Activated T-helper 17 cell treated with anti-CD3 and anti-CD28 coated beads, Interleukin-2, amount 50 U/mL, for 72 hours (primary cell): ENCODE results near the gene SPATA19. TPM values are rescaled to one million over a fixed set of nuclear protein-coding genes. Genes with fewer than 3 reads are reported as not detected.
"Not testable (repeated sequence)": the region's sequence is repeated elsewhere in the genome, so short reads cannot be mapped to it uniquely, and the experiment has no call there.

ENCODE experiments used
- ATAC-seq: fragments of 150-1000 bp; cut with Tn5 transposase; replicated peaks from 2 replicates; pipeline ENCODE4 v1.10.0; 2021; ENCODE audit warnings: mild to moderate bottlenecking, moderate library complexity
- H3K27ac Mint-ChIP-seq: one replicate; pipeline ENCODE4 v1.8.0; 2022; ENCODE audit warnings: mixed read lengths
- H3K27me3 Mint-ChIP-seq: one replicate; pipeline ENCODE4 v1.8.0; 2022; ENCODE audit warnings: mixed read lengths
- H3K36me3 Mint-ChIP-seq: one replicate; pipeline ENCODE4 v1.8.0; 2022; ENCODE audit warnings: low read depth, mild to moderate bottlenecking, mixed read lengths
- H3K4me1 Mint-ChIP-seq: one replicate; pipeline ENCODE4 v1.8.0; 2022; ENCODE audit warnings: mixed read lengths
- H3K4me3 Mint-ChIP-seq: one replicate; pipeline ENCODE4 v1.8.0; 2022; ENCODE audit warnings: mild to moderate bottlenecking, mixed read lengths
- H3K9me3 Mint-ChIP-seq: one replicate; pipeline ENCODE4 v1.8.0; 2022; ENCODE audit warnings: mixed read lengths
- total RNA-seq, 2 donors: library from RNA; stranded (reverse); gene quantifications; one replicate each; pipeline ENCODE4 v1.2.3, GENCODE V29; 2022

The SPATA19 gene, protein sequence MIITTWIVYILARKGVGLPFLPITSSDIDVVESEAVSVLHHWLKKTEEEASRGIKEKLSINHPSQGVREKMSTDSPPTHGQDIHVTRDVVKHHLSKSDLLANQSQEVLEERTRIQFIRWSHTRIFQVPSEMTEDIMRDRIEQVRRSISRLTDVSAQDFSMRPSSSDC
- total RNA-seq, result not detected

GRCh38 chr11:133845413-133845812 lies at the start of gene SPATA19:
Gene SPATA19, minus strand, starts transcription at chr11:133845513. Its CDS starts 67 bp downstream, at chr11:133845446.
- Mint-ChIP-seq H3K4me1 (no peaks in the 10 kb centered on the region), H3K9me3 (peaks cover 9% of the 10 kb centered on the region), H3K36me3 (no peaks in the 10 kb centered on the region), H3K27me3 (peaks cover 32% of the 10 kb centered on the region), H3K27ac (no peak within 1 kb of the TSS), H3K4me3 (no peak within 1 kb of the TSS)
- no peak for ATAC-seq

DNA sequence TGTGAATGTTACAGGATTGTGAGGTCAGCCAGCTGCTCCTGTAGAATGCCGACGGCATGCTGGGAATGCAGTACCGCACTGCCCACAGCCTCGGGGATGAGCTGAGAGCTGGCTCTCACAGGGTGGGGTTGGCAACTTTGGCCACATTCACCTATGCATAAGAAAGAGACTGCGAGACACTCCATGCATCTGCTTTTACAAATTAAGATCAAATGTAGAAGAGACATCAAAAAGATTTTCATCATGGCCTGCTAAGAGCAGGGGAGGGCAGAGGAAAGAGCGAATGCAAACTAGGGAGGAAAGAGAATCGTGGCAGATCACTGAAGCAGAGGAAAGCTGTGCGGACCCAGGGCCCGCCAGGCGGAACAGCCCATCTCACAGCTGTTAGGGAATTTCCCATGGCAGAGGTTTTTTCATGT lies 49.8 kb upstream of the SPATA19 start:
- peaks cover 3% of the 10 kb centered on the region for H3K4me1 Mint-ChIP-seq
- no peak overlapping the region for H3K27ac Mint-ChIP-seq
- no peaks in the 10 kb centered on the region for H3K9me3 Mint-ChIP-seq
- ATAC-seq, result no peak
- peaks cover 12% of the 10 kb centered on the region for H3K27me3 Mint-ChIP-seq
- peaks cover 13% of the 10 kb centered on the region for H3K36me3 Mint-ChIP-seq
- H3K4me3 Mint-ChIP-seq, result no peak overlapping the region

DNA sequence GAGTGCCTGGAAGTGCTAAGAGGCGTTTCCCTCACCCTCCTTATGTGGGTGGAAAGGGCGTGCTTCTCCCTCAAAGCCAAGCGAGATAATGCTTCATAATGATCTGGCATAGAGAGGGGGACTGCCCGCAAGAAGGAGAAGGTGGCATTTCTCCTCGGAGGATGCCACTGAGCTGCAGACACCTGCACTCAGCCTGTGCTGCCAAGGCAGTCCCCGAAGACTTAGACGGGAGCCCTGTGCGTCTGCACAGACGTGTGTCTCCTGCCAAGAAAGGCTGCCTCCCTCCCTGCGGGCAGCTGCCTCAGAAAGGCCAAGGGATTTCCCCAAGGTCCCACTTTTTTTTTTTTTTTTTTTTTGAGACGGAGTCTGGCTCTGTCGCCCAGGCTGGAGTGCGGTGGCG lies 48.1 kb upstream of the SPATA19 start:
- H3K27me3 Mint-ChIP-seq, result peaks cover 19% of the 10 kb centered on the region
- no peaks in the 10 kb centered on the region for H3K4me1 Mint-ChIP-seq
- H3K27ac Mint-ChIP-seq, result no peak overlapping the region
- H3K9me3 Mint-ChIP-seq, result no peaks in the 10 kb centered on the region
- no peak overlapping the region for H3K4me3 Mint-ChIP-seq
- no peak for ATAC-seq
- H3K36me3 Mint-ChIP-seq, result peaks cover 8% of the 10 kb centered on the region

- Mint-ChIP-seq H3K9me3 (no peaks in the 10 kb centered on the region), H3K4me3 (no peak overlapping the region), H3K4me1 (no peaks in the 10 kb centered on the region), H3K36me3 (peaks cover 4% of the 10 kb centered on the region), H3K27ac (no peak overlapping the region), H3K27me3 (peaks cover 24% of the 10 kb centered on the region)
- ATAC-seq, result no peak
Observed at GRCh38 chr11:133892584-133893380, 47.5 kb upstream of the SPATA19 start.

- Mint-ChIP-seq H3K36me3 (no peaks in the 10 kb centered on the region), H3K27ac (no peak overlapping the region), H3K4me3 (no peak overlapping the region), H3K27me3 (peaks cover 29% of the 10 kb centered on the region), H3K4me1 (no peaks in the 10 kb centered on the region), H3K9me3 (no peaks in the 10 kb centered on the region)
- no peak for ATAC-seq
Observed at GRCh38 chr11:133892126-133892525, 46.8 kb upstream of the SPATA19 start.

DNA sequence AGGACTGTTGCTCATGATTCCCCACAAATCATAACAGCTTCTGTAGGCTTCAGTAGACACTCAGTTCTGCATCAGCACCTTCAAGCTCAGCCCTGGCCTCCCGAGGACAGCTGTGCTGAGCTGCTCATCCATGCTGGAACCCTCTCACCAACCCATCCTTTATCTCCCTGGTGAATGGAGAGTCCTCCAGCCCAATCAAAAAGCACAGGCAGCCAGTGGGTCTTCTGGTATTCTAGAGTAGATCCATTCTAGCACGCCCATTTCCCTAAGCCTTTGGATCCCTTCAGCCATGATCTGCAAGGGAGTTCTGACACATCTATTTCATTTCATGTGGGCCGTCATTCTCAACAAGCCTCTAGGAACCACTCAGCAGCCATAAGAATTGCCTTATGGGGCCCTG lies 44.6 kb upstream of the SPATA19 start:
- ATAC-seq, result no peak
- Mint-ChIP-seq H3K4me1 (no peaks in the 10 kb centered on the region), H3K27me3 (peaks cover 33% of the 10 kb centered on the region), H3K36me3 (no peaks in the 10 kb centered on the region), H3K9me3 (no peaks in the 10 kb centered on the region), H3K27ac (no peak overlapping the region), H3K4me3 (no peak overlapping the region)

- H3K27ac Mint-ChIP-seq, result no peak overlapping the region
- H3K4me1 Mint-ChIP-seq, result no peaks in the 10 kb centered on the region
- ATAC-seq, result no peak
- no peak overlapping the region for H3K4me3 Mint-ChIP-seq
- H3K36me3 Mint-ChIP-seq, result no peaks in the 10 kb centered on the region
- H3K9me3 Mint-ChIP-seq, result no peaks in the 10 kb centered on the region
- H3K27me3 Mint-ChIP-seq, result peaks cover 33% of the 10 kb centered on the region
Observed at GRCh38 chr11:133889188-133889587, 43.9 kb upstream of the SPATA19 start.

DNA sequence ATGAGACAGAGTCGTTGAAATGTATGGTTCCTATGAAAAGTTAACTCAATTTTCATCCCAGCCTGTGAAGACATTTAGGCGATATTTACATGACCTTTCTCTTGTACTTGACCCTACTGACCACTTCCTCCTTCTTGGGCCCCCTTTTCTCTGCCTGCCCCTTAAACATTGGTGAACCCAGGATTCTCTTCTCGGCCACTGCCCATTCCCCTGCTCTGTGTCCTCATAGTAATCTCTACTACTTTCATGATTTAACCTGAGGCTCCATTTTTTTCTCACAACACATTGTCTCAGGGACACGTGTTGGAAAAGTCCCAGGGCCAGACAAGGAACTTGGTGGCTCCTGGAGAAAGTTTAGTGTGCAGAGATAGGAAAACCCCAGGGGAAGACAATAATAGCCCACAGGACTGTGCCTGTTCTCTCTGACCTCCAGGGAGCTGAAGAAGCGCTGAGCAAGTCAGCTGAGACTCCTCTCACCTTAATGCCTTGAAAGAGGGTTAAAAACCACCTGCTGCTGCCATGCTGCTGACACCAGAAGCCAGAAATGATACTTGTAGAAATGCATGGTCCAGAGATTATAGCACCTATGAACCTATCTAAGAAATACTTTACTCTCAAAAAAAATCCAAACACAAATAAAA lies 42.5 kb upstream of the SPATA19 start:
- Mint-ChIP-seq H3K36me3 (no peaks in the 10 kb centered on the region), H3K4me1 (no peaks in the 10 kb centered on the region), H3K9me3 (no peaks in the 10 kb centered on the region), H3K4me3 (no peak overlapping the region), H3K27me3 (peaks cover 36% of the 10 kb centered on the region), H3K27ac (no peak overlapping the region)
- ATAC-seq, result no peak

DNA sequence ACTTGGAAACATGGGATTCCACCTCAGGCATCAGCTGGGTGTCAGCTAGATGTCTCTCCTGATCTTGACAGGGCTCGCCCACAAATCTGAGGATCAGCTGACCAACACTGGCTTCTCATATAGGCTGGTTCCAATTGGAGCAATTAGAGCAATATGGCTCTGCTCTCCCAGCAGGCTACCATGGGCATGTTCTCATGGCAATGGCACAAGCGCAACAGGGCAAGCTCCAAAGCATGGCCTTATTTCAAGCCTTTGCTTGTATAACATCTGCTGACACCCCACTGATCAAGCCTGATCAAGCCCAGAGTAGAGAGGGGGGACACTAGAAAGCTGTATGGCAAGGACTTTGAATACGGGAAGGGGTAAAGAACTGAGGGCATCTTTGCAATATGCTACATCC lies 40.7 kb upstream of the SPATA19 start:
- Mint-ChIP-seq H3K9me3 (peaks cover 6% of the 10 kb centered on the region), H3K27ac (no peak overlapping the region), H3K4me3 (no peak overlapping the region), H3K27me3 (peaks cover 33% of the 10 kb centered on the region), H3K4me1 (no peaks in the 10 kb centered on the region), H3K36me3 (no peaks in the 10 kb centered on the region)
- no peak for ATAC-seq

GRCh38 chr11:133872160-133872559 lies 26.8 kb upstream of the SPATA19 start:
- no peak for ATAC-seq
- Mint-ChIP-seq H3K4me1 (no peaks in the 10 kb centered on the region), H3K27me3 (peaks cover 11% of the 10 kb centered on the region), H3K9me3 (peaks cover 4% of the 10 kb centered on the region), H3K36me3 (no peaks in the 10 kb centered on the region), H3K27ac (no peak overlapping the region), H3K4me3 (no peak overlapping the region)

DNA sequence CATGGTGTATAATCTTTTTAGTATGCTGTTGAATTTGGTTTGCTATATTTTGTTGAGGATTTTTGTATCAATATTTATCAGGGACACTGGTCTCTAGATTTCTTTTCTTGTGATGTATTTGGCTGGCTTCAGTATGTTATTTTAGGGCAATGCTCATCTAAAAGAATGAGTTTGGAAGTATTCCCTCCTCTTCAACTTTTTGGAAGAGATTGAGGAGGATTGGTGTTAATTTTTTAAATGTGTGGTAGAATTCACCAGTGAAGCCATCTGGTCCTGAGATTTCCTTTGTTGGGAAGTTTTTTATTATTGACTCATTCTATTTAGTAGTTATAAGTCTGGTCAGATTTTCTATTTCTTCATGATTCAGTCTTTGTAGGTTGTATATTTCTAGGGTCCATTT lies 22.1 kb upstream of the SPATA19 start:
- ATAC-seq, result no peak
- H3K9me3 Mint-ChIP-seq, result no peaks in the 10 kb centered on the region
- peaks cover 15% of the 10 kb centered on the region for H3K27me3 Mint-ChIP-seq
- H3K4me3 Mint-ChIP-seq, result no peak overlapping the region
- no peak overlapping the region for H3K27ac Mint-ChIP-seq
- H3K36me3 Mint-ChIP-seq, result no peaks in the 10 kb centered on the region
- H3K4me1 Mint-ChIP-seq, result no peaks in the 10 kb centered on the region

DNA sequence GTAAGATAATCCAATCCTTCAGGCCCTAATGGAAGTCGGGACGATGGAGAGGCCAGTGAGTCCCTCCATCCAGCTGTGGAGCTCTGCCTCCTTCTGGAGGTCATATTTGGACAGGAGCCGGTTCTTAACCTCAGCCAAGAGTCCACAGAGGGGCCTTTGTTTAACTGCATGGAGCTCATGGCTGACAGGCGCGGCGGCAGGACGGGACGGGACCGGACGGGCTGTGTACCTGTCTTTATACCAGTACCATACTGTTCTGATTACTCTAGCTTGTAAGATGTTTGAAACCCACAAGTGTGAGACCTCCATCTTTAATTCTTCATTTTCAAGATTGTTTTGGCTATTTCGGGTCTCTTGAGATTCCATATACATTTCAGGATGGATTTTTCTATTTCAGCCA lies 20.2 kb upstream of the SPATA19 start:
- H3K27me3 Mint-ChIP-seq, result peaks cover 16% of the 10 kb centered on the region
- no peak overlapping the region for H3K4me3 Mint-ChIP-seq
- ATAC-seq, result no peak
- H3K36me3 Mint-ChIP-seq, result no peaks in the 10 kb centered on the region
- no peaks in the 10 kb centered on the region for H3K4me1 Mint-ChIP-seq
- H3K27ac Mint-ChIP-seq, result no peak overlapping the region
- H3K9me3 Mint-ChIP-seq, result no peaks in the 10 kb centered on the region

DNA sequence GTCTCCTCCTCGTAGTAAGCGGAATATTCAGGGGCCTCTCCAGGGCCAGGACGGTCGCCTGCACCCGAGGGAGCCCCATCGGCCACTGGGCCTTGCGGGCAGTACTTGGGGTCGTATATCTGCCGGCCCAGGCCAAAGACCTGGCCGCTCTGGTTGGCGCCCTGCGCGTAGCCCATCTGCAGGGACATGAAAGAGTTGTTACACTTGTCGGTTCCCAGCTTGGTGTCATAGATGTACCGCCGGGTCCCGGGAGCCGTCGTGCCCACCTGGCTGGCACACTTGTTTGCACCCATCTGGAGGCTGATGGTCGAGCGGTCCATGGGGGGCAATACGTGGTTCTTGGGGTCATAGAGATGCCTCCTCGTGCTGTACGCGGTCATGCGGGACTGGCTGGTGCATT lies 19.4 kb upstream of the SPATA19 start:
- H3K27me3 Mint-ChIP-seq, result peaks cover 21% of the 10 kb centered on the region
- no peak for ATAC-seq
- no peak overlapping the region for H3K27ac Mint-ChIP-seq
- no peaks in the 10 kb centered on the region for H3K4me1 Mint-ChIP-seq
- H3K36me3 Mint-ChIP-seq, result no peaks in the 10 kb centered on the region
- no peak overlapping the region for H3K4me3 Mint-ChIP-seq
- H3K9me3 Mint-ChIP-seq, result no peaks in the 10 kb centered on the region

DNA sequence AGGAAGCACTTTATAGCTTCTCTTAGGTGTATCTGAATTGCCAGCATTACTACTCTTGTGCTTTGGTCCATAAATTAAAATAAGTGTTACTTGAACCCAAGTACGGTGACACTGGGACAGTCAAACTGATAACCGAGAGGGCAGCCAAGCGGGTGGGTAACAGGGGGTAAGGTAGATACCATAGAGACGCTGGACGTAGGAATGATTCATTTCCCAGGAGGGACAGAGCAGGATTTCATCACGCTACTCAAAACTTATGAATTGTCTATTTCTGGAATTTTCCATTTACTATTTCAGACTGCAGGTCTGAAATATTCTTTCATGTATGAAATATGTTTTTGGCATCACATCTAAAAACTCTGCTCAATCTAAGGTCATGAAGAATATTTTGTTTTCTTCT lies 14.8 kb upstream of the SPATA19 start:
- H3K36me3 Mint-ChIP-seq, result no peaks in the 10 kb centered on the region
- H3K27ac Mint-ChIP-seq, result no peak overlapping the region
- no peaks in the 10 kb centered on the region for H3K9me3 Mint-ChIP-seq
- no peak overlapping the region for H3K4me3 Mint-ChIP-seq
- no peak for ATAC-seq
- H3K27me3 Mint-ChIP-seq, result peaks cover 34% of the 10 kb centered on the region
- no peaks in the 10 kb centered on the region for H3K4me1 Mint-ChIP-seq

DNA sequence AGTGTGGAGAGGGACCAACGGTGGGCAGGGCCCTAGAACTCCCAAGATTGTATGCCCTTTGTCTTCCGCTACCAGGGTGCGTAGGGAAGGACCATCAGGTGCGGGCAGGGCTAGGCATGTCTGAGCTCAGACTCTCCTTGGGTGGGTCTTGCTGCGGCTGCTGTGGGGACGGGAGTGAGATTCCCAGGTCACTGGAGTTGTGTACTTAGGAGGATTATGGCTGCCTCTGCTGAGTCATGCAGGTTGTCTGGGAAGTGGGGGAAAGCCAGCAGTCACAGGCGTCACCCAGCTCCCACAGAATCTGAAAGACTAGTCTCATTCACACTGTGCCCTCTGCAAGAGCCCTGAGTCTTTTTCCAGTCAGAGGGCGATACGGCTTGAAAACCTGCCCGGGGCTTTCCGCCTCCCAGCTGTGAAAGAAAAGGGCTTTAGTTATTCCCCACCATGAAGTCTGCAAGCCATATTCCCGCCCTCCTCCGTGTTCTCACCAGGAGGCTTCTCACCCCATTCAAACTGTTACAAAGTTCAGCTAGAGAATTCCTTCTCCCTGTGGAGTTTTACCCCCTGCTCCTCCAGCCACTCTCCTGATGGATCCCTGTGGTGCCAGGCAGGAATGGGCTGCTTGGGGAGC lies 9.1 kb upstream of the SPATA19 start:
- H3K36me3 Mint-ChIP-seq, H3K4me1 Mint-ChIP-seq, H3K9me3 Mint-ChIP-seq, ATAC-seq, H3K27ac Mint-ChIP-seq, H3K4me3 Mint-ChIP-seq: not testable (repeated sequence)
- peaks cover 53% of the 10 kb centered on the region for H3K27me3 Mint-ChIP-seq
